ENCODE measurements around the gene GLI1.

GRCh38 chr12:57473392-57473791 lies 13.8 kb downstream of the GLI1 start:
- TF ChIP-seq CTCF (IDR thresholded peaks at IDR 0.05; ENCODE audit: borderline replicate concordance, extremely low read depth, low read length, poor library complexity, severe bottlenecking) (no peak), EZH2 (IDR thresholded peaks at IDR 0.05; ENCODE audit: borderline replicate concordance, low read depth, low read length, severe bottlenecking) (no peak)
